GM12878 (cell line): ENCODE measurements around the gene KRT86. TPM values are rescaled to one million over a fixed set of nuclear protein-coding genes. Genes with fewer than 3 reads are reported as not detected.

Experiments used
- ATAC-seq: fragments of 200-7000 bp; cut with Tn5 transposase; 3 replicates; pipeline ENCODE4 v1.9.1; 2020; ENCODE audit warnings: mild to moderate bottlenecking, moderate library complexity
- BruUV-seq: library from RNA; stranded (reverse); fragments of 400-500 nt; replicated peaks from 2 replicates; lab custom pipeline; 2021; lab: Mats Ljungman, UMichigan
- CTCF ChIA-PET: fragments of 300-600 bp; sonication (Branson Sonifier 250); formaldehyde crosslinking; extraction: SDS; loops from one replicate; lab custom pipeline; 2021; ENCODE audit warnings: inconsistent platforms; lab: Yijun Ruan, JAX
- POLR2A ChIA-PET: fragments of 350-600 bp; formaldehyde crosslinking; extraction: SDS; loops from one replicate; lab custom pipeline; 2021; ENCODE audit warnings: inconsistent platforms; lab: Charles Lee
- RAD21 ChIA-PET: fragments of 300-600 bp; sonication (Branson Sonifier 250); formaldehyde crosslinking; loops from one replicate; lab custom pipeline; 2023; ENCODE audit warnings: antibody characterized with exemption; ENCODE audit not compliant: unreplicated experiment; lab: Charles Lee
- SMC1A ChIA-PET: fragments of 300-600 bp; sonication (Branson Sonifier 250); formaldehyde crosslinking; loops from one replicate; lab custom pipeline; 2023; ENCODE audit not compliant: unreplicated experiment, uncharacterized antibody; lab: Charles Lee
- DNase-seq: peaks from one replicate; pipeline ENCODE4 v3.0.0-alpha.2; 2011; ENCODE audit warnings: low read depth, low spot score
- FAIRE-seq: peaks from 3 replicates; lab custom pipeline; 2011; peaks lifted over from hg19 to GRCh38; lab: Jason Lieb, UNC
- H2AFZ ChIP-seq: 2 replicates; pipeline ENCODE4 v1.6.0; 2011; ENCODE audit warnings: low read depth, low read length, control low read depth; ENCODE audit not compliant: control insufficient read depth
- H3K27ac ChIP-seq: 2 replicates; pipeline ENCODE4 v1.5.1; 2011; ENCODE audit warnings: control low read depth; ENCODE audit not compliant: control insufficient read depth, insufficient read depth
- H3K27me3 ChIP-seq, 2 experiments: replicated peaks in 1 of 2; 2 replicates each; pipeline versions ENCODE4 v1.6.0 to v1.6.1; 2011; ENCODE audit warnings: low read length in 1 of 2; ENCODE audit not compliant: control insufficient read depth in 2 of 2, insufficient read depth in 2 of 2
- H3K36me3 ChIP-seq, 2 experiments: 2 replicates each; pipeline ENCODE4 v1.5.1; 2011; ENCODE audit warnings: low read length in 1 of 2; ENCODE audit not compliant: control insufficient read depth in 2 of 2, insufficient read depth in 2 of 2
- H3K4me1 ChIP-seq: 2 replicates; pipeline ENCODE4 v1.6.1; 2011; ENCODE audit warnings: mild to moderate bottlenecking, low read length, moderate library complexity, mixed read lengths; ENCODE audit not compliant: control insufficient read depth, insufficient read depth
- H3K4me2 ChIP-seq: 2 replicates; pipeline ENCODE4 v1.6.0; 2011; ENCODE audit warnings: control low read depth; ENCODE audit not compliant: control insufficient read depth, insufficient read depth
- H3K4me3 ChIP-seq: fragments of 200-600 bp; sonication (generic); 2 replicates; pipeline ENCODE4 v1.5.1; 2016
- H3K79me2 ChIP-seq: 2 replicates; pipeline ENCODE4 v1.6.0; 2011; ENCODE audit warnings: low read length; ENCODE audit not compliant: control insufficient read depth, insufficient read depth
- H3K9ac ChIP-seq: 2 replicates; pipeline ENCODE4 v1.8.0; 2011; ENCODE audit warnings: low read length, control low read depth, mixed read lengths; ENCODE audit not compliant: control insufficient read depth, insufficient read depth
- H3K9me3 ChIP-seq: replicated peaks from 3 replicates; pipeline ENCODE4 v1.5.1; 2011; ENCODE audit warnings: mild to moderate bottlenecking, low read length; ENCODE audit not compliant: control insufficient read depth, insufficient read depth
- H4K20me1 ChIP-seq: 2 replicates; pipeline ENCODE4 v1.6.0; 2011; ENCODE audit not compliant: control insufficient read depth, insufficient read depth
- BCLAF1 ChIP-seq: fragments of 450-650 bp; IDR thresholded peaks from 2 replicates; pipeline ENCODE4 v1.6.1; 2017; ENCODE audit warnings: antibody characterized with exemption, mild to moderate bottlenecking, moderate library complexity
- CEBPZ ChIP-seq: fragments of 150-350 bp; IDR thresholded peaks from 2 replicates; pipeline ENCODE4 v1.6.1; 2016; ENCODE audit warnings: low read depth, low read length
- CTCF ChIP-seq, 3 experiments: IDR thresholded peaks in 2 of 3; conservative IDR thresholded peaks in 1 of 3; 2 replicates each; pipeline ENCODE4 v1.5.1; 2011; ENCODE audit warnings: low read depth in 3 of 3, low read length in 3 of 3, mild to moderate bottlenecking in 3 of 3, control low read depth in 2 of 3, moderate library complexity in 2 of 3, inconsistent platforms in 1 of 3, mixed read lengths in 1 of 3; ENCODE audit not compliant: control insufficient read depth in 2 of 3, insufficient read depth in 1 of 3; ENCODE audit errors: extremely low read depth in 1 of 3
- E2F8 ChIP-seq: fragments of 450-650 bp; IDR thresholded peaks from 2 replicates; pipeline ENCODE4 v1.6.1; 2018; ENCODE audit warnings: mild to moderate bottlenecking, low read depth, moderate library complexity; ENCODE audit not compliant: partially characterized antibody
- ZNF274 ChIP-seq: IDR thresholded peaks from one replicate; pipeline ENCODE4 v1.8.0; 2011; ENCODE audit not compliant: insufficient read length, insufficient read depth
- ZNF384 ChIP-seq: IDR thresholded peaks from 2 replicates; pipeline ENCODE4 v1.6.1; 2012; ENCODE audit warnings: low read depth, mild to moderate bottlenecking, low read length, improper control_type of control experiment, borderline replicate concordance
- WGBS: methylation state at CpG from one replicate; pipeline ENCODE4 v1.1.6; 2016; ENCODE audit warnings: low lambda C conversion rate; ENCODE audit not compliant: insufficient replicate concordance, insufficient coverage; ENCODE audit errors: missing lambda C conversion rate; 5-methylcytosine and 5-hydroxymethylcytosine counted together
- in situ Hi-C: fragments of 300-500 bp; cut with MboI; formaldehyde crosslinking; loops from 9 replicates; pipeline ENCODE4 v1.14.3; 2018; ENCODE audit warnings: mixed read lengths
- intact Hi-C: fragments of 100-400 bp; cut with micrococcal nuclease; formaldehyde crosslinking; loops from one replicate; pipeline ENCODE4 v1.14.2; 2022; ENCODE audit not compliant: unreplicated experiment
- polyA plus RNA-seq, 11 experiments: library from polyadenylated mRNA; depleted of rRNA in 4 of 11; unstranded in 6 of 11; stranded (reverse) in 5 of 11; fragments of >200 nt; fragmentation: Nextera tagmentation in 4 of 11; fragmentation: Illumina TruSeq in 1 of 11; extraction: Ambion mirVana in 4 of 11; extraction: Trizol in 1 of 11; gene quantifications; 1 replicate in 1 of 11; 2 replicates in 10 of 11; pipeline versions ENCODE4 v1.2.1 to v1.2.3, GENCODE V29; 2011 to 2016; ENCODE audit warnings: inconsistent platforms in 2 of 11, missing spikeins in 2 of 11, low read depth in 1 of 11
- total RNA-seq, 4 experiments: library from RNA; depleted of rRNA in 3 of 4; stranded (reverse); fragments of >200 nt in 3 of 4; fragmentation: Illumina TruSeq in 1 of 4; extraction: Trizol in 1 of 4; gene quantifications; 2 replicates each; pipeline versions ENCODE4 v1.2.1 to v1.2.3, GENCODE V29; 2013 to 2021

The KRT86 gene
- total and polyA plus RNA-seq, 10 of the 15 experiments (the other 5 are each of a cell fraction or from before 2014, with no cell fraction given): 0.11 to 0.54 (median 0.18) TPM; not detected in 4

GRCh38 chr12:52327830-52328500 lies 53.5 kb downstream of the KRT86 start:
- Histone ChIP-seq H2AFZ (no peak overlapping the region), H3K9ac (no peak overlapping the region)
- no peak for TF ChIP-seq BCLAF1
- TF ChIP-seq CEBPZ: no peak
- TF ChIP-seq E2F8: no peak
- no peak for TF ChIP-seq CTCF (IDR thresholded peaks at IDR 0.05 in 2 of 3, conservative IDR thresholded peaks at IDR 0.05 in 1 of 3; ENCODE audit: control insufficient read depth in 2 of 3, extremely low read depth in 1 of 3, insufficient read depth in 1 of 3, low read depth in 3 of 3, low read length in 3 of 3)
- TF ChIP-seq ZNF384: no peak
- TF ChIP-seq ZNF274: no peak
- TF ChIP-seq, all 136 proteins: peak for 0
- Histone ChIP-seq H3K4me2 (no peak overlapping the region), H3K36me3 (no peaks in the 10 kb centered on the region), H4K20me1 (no peaks in the 10 kb centered on the region), H3K79me2 (no peaks in the 10 kb centered on the region), H3K4me3 (no peak overlapping the region), H3K9me3 (no peaks in the 10 kb centered on the region), H3K27ac (no peak overlapping the region), H3K27me3 (peaks cover 0 to 4% of the 10 kb centered on the region in 2 experiments; a peak in 2 of 4 replicates), H3K4me1 (peaks cover 7% of the 10 kb centered on the region)
- ChIA-PET RAD21 (interaction anchor here (0.9 to 1.8 kb wide), 9 partner anchors 12 to 552 kb away, joined by 3 to 8 read pairs (median 3); no protein-coding TSS in a partner anchor), SMC1A (interaction anchor here (1.1 to 2.7 kb wide), 7 partner anchors 15 to 170 kb away, joined by 3 to 13 read pairs (median 4); no protein-coding TSS in a partner anchor), CTCF (interaction anchor here (0.6 to 5.1 kb wide), 30 partner anchors 9 to 658 kb away, joined by 3 to 53 read pairs (median 4); no protein-coding TSS in a partner anchor), POLR2A (no interaction called here)
- no peak; the same call in 2 of the 3 replicates for ATAC-seq
- in situ Hi-C loops: loop anchor here (10.0 kb wide), 1 partner anchor 173 kb away; no protein-coding TSS in a partner anchor
- FAIRE-seq: no peak
- no TSS peak for BruUV-seq
- no peak for DNase-seq
- WGBS: 32% methylated on average over 10 of the region's 10 CpGs
- intact Hi-C loops: loop anchor here (1.0 to 10.0 kb wide), 3 partner anchors 49 to 171 kb away; no protein-coding TSS in a partner anchor
